GM10248 (cell line): ENCODE data around the gene DLG2.

Source experiments
- CTCF ChIA-PET: fragments of 300-600 bp; sonication (Branson Sonifier 250); formaldehyde crosslinking; extraction: SDS; loops from one replicate; lab custom pipeline; 2021; ENCODE audit warnings: antibody characterized with exemption; lab: Yijun Ruan, JAX
- POLR2A ChIA-PET: fragments of 350-650 bp; sonication (Branson Sonifier 250); formaldehyde crosslinking; extraction: SDS; loops from one replicate; lab custom pipeline; 2020; ENCODE audit warnings: antibody characterized with exemption; lab: Yijun Ruan, JAX
- DNase-seq: peaks from one replicate; pipeline ENCODE4 v3.0.0; 2012; ENCODE audit errors: extremely low spot score
- CTCF ChIP-seq: IDR thresholded peaks from 2 replicates; pipeline ENCODE4 v1.5.1; 2012; ENCODE audit warnings: mild to moderate bottlenecking, low read depth; ENCODE audit errors: extremely low read depth, missing control alignments, control extremely low read depth

The DLG2 gene

GRCh38 chr11:84544566-84544965, 1082.6 kb downstream of the DLG2 start:
- DNase-seq, result no peak
- POLR2A ChIA-PET, result no interaction called here
- TF ChIP-seq CTCF, result no peak
- CTCF ChIA-PET, result interaction anchor here (0.8 to 2.5 kb wide), 6 partner anchors 8 to 373 kb away, joined by 3 to 11 read pairs (median 4); no protein-coding TSS in a partner anchor

GRCh38 chr11:84543367-84544159, 1083.6 kb downstream of the DLG2 start:
- ChIA-PET CTCF (interaction anchor here (1.5 to 2.5 kb wide), 5 partner anchors 9 to 372 kb away, joined by 3 to 11 read pairs (median 4); no protein-coding TSS in a partner anchor), POLR2A (no interaction called here)
- no peak for DNase-seq
- TF ChIP-seq CTCF, result no peak

DNA sequence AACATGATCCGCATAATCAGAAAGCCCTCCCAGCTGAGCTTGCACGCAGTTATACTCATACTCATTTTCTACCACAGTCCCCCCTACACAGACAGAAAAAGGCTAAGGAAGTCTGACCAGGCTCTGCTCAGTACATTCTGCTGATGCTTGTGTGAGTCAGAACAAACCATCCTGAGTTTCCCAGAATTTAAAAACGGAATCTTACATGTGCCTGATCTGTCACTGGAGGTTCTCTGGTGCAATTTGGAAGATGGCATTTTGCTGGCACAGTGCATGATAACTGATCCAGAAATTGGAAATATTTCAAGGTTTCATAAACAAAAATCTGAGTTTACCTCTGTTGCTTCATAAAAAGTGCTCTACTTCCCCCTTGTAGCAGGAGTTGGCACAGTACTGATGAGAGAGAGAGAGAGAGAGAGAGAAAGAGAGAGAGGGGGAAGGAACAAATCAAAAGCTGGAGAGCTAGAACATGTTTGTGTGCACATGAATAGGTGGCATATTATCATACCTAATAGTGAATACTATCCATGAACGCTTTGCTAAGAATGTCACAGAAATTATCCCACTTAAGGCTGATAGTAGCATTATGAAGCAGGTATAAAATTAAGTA, 1085.3 kb downstream of the DLG2 start:
- POLR2A ChIA-PET, result no interaction called here
- no peak for TF ChIP-seq CTCF
- DNase-seq, result no peak
- CTCF ChIA-PET, result interaction anchor here (1.0 to 2.5 kb wide), 4 partner anchors 12 to 706 kb away, joined by 3 to 11 read pairs (median 3); no protein-coding TSS in a partner anchor

DNA sequence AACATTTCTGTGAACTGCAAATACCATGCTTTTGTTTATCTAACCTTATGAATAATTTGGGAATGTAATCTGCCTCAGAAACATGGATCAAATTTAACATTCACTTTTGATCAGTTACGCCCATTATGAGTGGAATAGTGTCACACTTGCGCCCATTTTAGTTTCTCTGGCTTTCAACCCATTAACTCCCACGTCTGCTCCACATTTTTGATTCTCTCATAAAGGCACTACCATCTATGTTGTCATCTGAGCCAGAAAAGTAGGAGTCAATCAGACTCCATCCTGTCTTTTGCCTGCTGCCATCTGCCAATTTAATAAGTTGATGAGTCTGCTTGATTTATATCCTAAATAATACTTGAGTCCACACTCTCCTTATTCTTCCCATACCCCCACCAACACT, 1090.7 kb downstream of the DLG2 start:
- TF ChIP-seq CTCF, result no peak
- ChIA-PET POLR2A (no interaction called here), CTCF (interaction anchor here (1.1 to 3.1 kb wide), 2 partner anchors 12 to 29 kb away, joined by 3 to 11 read pairs; no protein-coding TSS in a partner anchor)
- DNase-seq, result no peak

GRCh38 chr11:84532364-84532763, 1094.8 kb downstream of the DLG2 start:
- CTCF ChIA-PET, result no interaction called here
- no peak for TF ChIP-seq CTCF
- DNase-seq, result no peak
- POLR2A ChIA-PET, result no interaction called here

GRCh38 chr11:84526250-84526649, 1100.9 kb downstream of the DLG2 start:
- POLR2A ChIA-PET, result no interaction called here
- DNase-seq, result no peak
- CTCF ChIA-PET, result interaction anchor here (4.2 kb wide), 1 partner anchor 689 kb away, joined by 22 read pairs; no protein-coding TSS in a partner anchor
- no peak for TF ChIP-seq CTCF
